ENCODE data around the gene BRSK2.

- TF ChIP-seq CTCF (IDR thresholded peaks at IDR 0.05) (no peak), POLR2A (IDR thresholded peaks at IDR 0.05) (no peak)
Observed at GRCh38 chr11:1371836-1372465, 17.8 kb upstream of the BRSK2 start.
